NT2/D1 (cell line): ENCODE measurements around the gene SP9.

ENCODE experiments used
- DNase-seq: peaks from one replicate; pipeline ENCODE4 v3.0.0-alpha.2; 2011; ENCODE audit warnings: low read depth, low spot score
- H3K27me3 ChIP-seq: 2 replicates; pipeline ENCODE4 v1.6.0; 2011; ENCODE audit warnings: mild to moderate bottlenecking; ENCODE audit not compliant: insufficient read length, insufficient read depth
- H3K36me3 ChIP-seq: 2 replicates; pipeline ENCODE4 v1.6.1; 2011; ENCODE audit warnings: mild to moderate bottlenecking, low read length, mixed read lengths; ENCODE audit not compliant: insufficient read depth, insufficient read length
- H3K4me1 ChIP-seq: 2 replicates; pipeline ENCODE4 v1.5.1; 2011; ENCODE audit not compliant: insufficient read depth, insufficient read length
- H3K4me3 ChIP-seq: 2 replicates; pipeline ENCODE4 v1.5.1; 2011; ENCODE audit warnings: low read depth; ENCODE audit not compliant: insufficient read length
- H3K9ac ChIP-seq: 2 replicates; pipeline ENCODE4 v1.6.0; 2011; ENCODE audit warnings: low read depth; ENCODE audit not compliant: insufficient read length
- H3K9me3 ChIP-seq: 2 replicates; pipeline ENCODE4 v1.5.1; 2011; ENCODE audit warnings: mild to moderate bottlenecking, low read length; ENCODE audit not compliant: insufficient read depth
- SUZ12 ChIP-seq: IDR thresholded peaks from 2 replicates; pipeline ENCODE4 v1.6.1; 2011; ENCODE audit not compliant: insufficient read length, insufficient read depth; ENCODE audit errors: extremely low read depth
- YY1 ChIP-seq: IDR thresholded peaks from 2 replicates; pipeline ENCODE4 v1.6.1; 2011; ENCODE audit not compliant: insufficient read length, insufficient read depth
- ZNF274 ChIP-seq: IDR thresholded peaks from 2 replicates; pipeline ENCODE4 v1.6.1; 2011; ENCODE audit warnings: mild to moderate bottlenecking, low read depth, low read length

SP9 gene

GRCh38 chr2:174335254-174335987, 667 bp downstream of the SP9 start:
- DNase-seq, result no peak
- Histone ChIP-seq H3K4me1 (peaks cover 18% of the 10 kb centered on the region), H3K4me3 (peak overlapping the region; percentile 36), H3K27me3 (peaks cover 98% of the 10 kb centered on the region), H3K9me3 (no peaks in the 10 kb centered on the region), H3K36me3 (no peaks in the 10 kb centered on the region), H3K9ac (no peak overlapping the region)
- TF ChIP-seq YY1, result no peak
- peak; percentile 83 for TF ChIP-seq SUZ12

DNA sequence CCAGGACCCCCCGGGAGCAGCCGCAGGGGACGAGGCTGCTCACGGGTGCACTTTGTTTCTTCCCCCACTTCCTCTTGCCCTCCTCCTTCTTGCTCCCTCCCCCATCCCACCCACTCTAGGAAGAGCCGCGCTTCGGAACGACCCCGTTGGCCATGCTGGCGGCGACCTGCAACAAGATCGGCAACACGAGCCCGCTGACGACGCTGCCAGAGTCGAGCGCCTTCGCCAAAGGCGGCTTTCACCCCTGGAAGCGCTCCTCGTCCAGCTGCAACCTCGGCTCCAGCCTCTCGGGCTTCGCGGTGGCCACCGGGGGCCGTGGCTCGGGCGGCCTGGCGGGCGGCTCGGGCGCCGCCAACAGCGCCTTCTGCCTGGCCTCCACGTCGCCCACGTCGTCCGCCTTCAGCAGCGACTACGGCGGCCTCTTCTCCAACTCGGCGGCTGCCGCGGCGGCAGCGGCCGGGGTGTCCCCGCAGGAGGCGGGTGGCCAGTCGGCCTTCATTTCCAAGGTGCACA, 1.3 kb downstream of the SP9 start:
- no peaks in the 10 kb centered on the region for H3K9me3 ChIP-seq
- peaks cover 22% of the 10 kb centered on the region for H3K4me1 ChIP-seq
- peaks cover 98% of the 10 kb centered on the region for H3K27me3 ChIP-seq
- TF ChIP-seq ZNF274 (no peak), YY1 (no peak), SUZ12 (peak; percentile 81)
- no peaks in the 10 kb centered on the region for H3K36me3 ChIP-seq
- DNase-seq, result no peak
- peak overlapping the region; percentile 6 for H3K9ac ChIP-seq
- H3K4me3 ChIP-seq, result peak overlapping the region; percentile 36

DNA sequence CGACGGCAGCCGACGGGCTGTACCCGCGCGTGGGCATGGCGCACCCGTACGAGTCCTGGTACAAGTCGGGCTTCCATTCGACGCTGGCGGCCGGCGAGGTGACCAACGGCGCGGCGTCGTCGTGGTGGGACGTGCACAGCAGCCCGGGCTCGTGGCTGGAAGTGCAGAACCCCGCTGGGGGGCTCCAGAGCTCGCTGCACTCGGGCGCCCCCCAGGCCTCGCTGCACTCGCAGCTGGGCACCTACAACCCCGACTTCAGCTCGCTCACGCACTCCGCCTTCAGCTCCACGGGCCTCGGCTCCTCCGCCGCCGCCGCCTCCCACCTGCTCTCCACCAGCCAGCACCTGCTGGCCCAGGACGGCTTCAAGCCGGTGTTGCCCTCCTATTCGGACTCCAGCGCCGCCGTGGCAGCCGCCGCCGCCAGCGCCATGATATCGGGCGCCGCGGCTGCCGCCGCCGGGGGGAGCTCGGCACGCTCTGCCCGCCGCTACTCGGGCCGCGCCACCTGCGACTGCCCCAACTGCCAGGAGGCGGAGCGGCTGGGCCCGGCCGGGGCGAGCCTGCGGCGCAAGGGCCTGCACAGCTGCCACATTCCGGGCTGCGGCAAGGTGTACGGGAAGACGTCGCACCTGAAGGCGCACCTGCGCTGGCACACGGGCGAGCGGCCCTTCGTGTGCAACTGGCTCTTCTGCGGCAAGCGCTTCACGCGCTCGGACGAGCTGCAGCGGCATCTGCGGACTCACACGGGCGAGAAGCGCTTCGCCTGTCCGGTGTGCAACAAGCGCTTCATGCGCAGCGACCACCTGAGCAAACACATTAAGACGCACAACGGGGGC, 2.0 kb downstream of the SP9 start:
- Histone ChIP-seq H3K27me3 (peaks cover 98% of the 10 kb centered on the region), H3K9ac (peak overlapping the region; percentile 6)
- TF ChIP-seq ZNF274, result no peak
- TF ChIP-seq SUZ12, result no peak
- no peak for TF ChIP-seq YY1

GRCh38 chr2:174337337-174338146, 2.8 kb downstream of the SP9 start:
- H3K27me3 ChIP-seq, result peaks cover 98% of the 10 kb centered on the region
- no peaks in the 10 kb centered on the region for H3K9me3 ChIP-seq
- H3K4me1 ChIP-seq, result peaks cover 22% of the 10 kb centered on the region
- TF ChIP-seq YY1 (no peak), SUZ12 (peak; percentile 52), ZNF274 (no peak)
- H3K9ac ChIP-seq, result peak overlapping the region; percentile 61
- H3K4me3 ChIP-seq, result peak overlapping the region; percentile 40
- DNase-seq, result no peak
- no peaks in the 10 kb centered on the region for H3K36me3 ChIP-seq

More for the DNA sequence above, 2.0 kb downstream of the SP9 start:
- peaks cover 22% of the 10 kb centered on the region for H3K4me1 ChIP-seq
- no peak for DNase-seq
- peak overlapping the region; percentile 36 for H3K4me3 ChIP-seq
- H3K36me3 ChIP-seq, result no peaks in the 10 kb centered on the region
- H3K9me3 ChIP-seq, result no peaks in the 10 kb centered on the region

DNA sequence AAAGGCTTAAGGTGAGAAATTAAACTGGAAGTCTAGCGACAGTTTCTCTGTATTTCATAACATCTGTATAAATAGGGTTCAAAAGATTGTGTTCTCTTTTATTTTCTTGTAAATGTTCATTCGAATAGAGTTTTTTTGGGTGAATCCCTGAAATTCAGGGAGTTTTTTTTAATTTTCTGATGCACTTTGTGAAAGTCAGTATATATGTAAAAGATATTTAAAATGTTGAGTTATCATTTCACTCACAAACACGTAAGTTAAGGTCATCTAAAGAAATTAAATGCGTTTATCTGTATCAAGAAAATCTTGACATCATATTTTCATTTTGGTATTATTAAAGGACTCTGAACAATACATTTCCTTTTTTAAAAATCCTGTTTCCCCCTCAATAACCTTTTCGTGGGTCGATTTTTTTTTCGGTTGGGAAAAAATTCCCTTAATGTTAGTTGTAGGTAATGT, 3.4 kb downstream of the SP9 start:
- H3K9ac ChIP-seq, result no peak overlapping the region
- H3K27me3 ChIP-seq, result peaks cover 98% of the 10 kb centered on the region
- DNase-seq, result no peak
- peaks cover 19% of the 10 kb centered on the region for H3K4me1 ChIP-seq
- TF ChIP-seq YY1 (no peak), ZNF274 (no peak), SUZ12 (no peak)
- H3K4me3 ChIP-seq, result no peak overlapping the region
- H3K9me3 ChIP-seq, result no peaks in the 10 kb centered on the region
- no peaks in the 10 kb centered on the region for H3K36me3 ChIP-seq

- no peak for TF ChIP-seq SUZ12
- no peak for TF ChIP-seq YY1
- no peak for DNase-seq
- no peak overlapping the region for H3K9ac ChIP-seq
- peaks cover 12% of the 10 kb centered on the region for H3K4me1 ChIP-seq
- H3K36me3 ChIP-seq, result no peaks in the 10 kb centered on the region
- no peak overlapping the region for H3K4me3 ChIP-seq
- peaks cover 98% of the 10 kb centered on the region for H3K27me3 ChIP-seq
- H3K9me3 ChIP-seq, result no peaks in the 10 kb centered on the region
Measured at GRCh38 chr2:174338671-174339560, 4.2 kb downstream of the SP9 start.
